Ishikawa (cell line): Measurements from ENCODE around the gene KSR2.

ENCODE experiments used
- CEBPB ChIP-seq: IDR thresholded peaks from 2 replicates; pipeline ENCODE4 v1.6.1; 2012
- CREB1 ChIP-seq: IDR thresholded peaks from 2 replicates; pipeline ENCODE4 v1.6.1; 2012; ENCODE audit warnings: low read depth
- EGR1 ChIP-seq: IDR thresholded peaks from 2 replicates; pipeline ENCODE4 v1.6.1; 2012
- EP300 ChIP-seq: IDR thresholded peaks from 2 replicates; pipeline ENCODE4 v1.6.1; 2012; ENCODE audit warnings: borderline replicate concordance
- FOXM1 ChIP-seq: IDR thresholded peaks from 2 replicates; pipeline ENCODE4 v1.6.1; 2012; ENCODE audit warnings: low read depth, borderline replicate concordance
- NFIC ChIP-seq: IDR thresholded peaks from 2 replicates; pipeline ENCODE4 v1.6.1; 2012
- RAD21 ChIP-seq: IDR thresholded peaks from 2 replicates; pipeline ENCODE4 v1.6.1; 2012; ENCODE audit warnings: low read depth
- REST ChIP-seq: IDR thresholded peaks from 2 replicates; pipeline ENCODE4 v1.6.1; 2012; ENCODE audit warnings: low read depth, mild to moderate bottlenecking
- TAF1 ChIP-seq: IDR thresholded peaks from 2 replicates; pipeline ENCODE4 v1.6.1; 2012; ENCODE audit warnings: low read depth, mild to moderate bottlenecking
- TCF12 ChIP-seq: IDR thresholded peaks from 2 replicates; pipeline ENCODE4 v1.6.1; 2012; ENCODE audit warnings: low read depth
- TEAD4 ChIP-seq: IDR thresholded peaks from 2 replicates; pipeline ENCODE4 v1.6.1; 2012
- YY1 ChIP-seq: IDR thresholded peaks from 2 replicates; pipeline ENCODE4 v1.6.1; 2012; ENCODE audit warnings: low read depth
- ZBTB7A ChIP-seq: IDR thresholded peaks from 2 replicates; pipeline ENCODE4 v1.6.1; 2012; ENCODE audit warnings: low read depth
- TF ChIP-seq, protein P1 (sequence below): IDR thresholded peaks from 2 replicates; pipeline ENCODE4 v1.6.1; 2012
- TF ChIP-seq, protein P2 (sequence below): IDR thresholded peaks from 2 replicates; pipeline ENCODE4 v1.6.1; 2012

Gene KSR2

GRCh38 chr12:117476341-117476740 lies 492.4 kb downstream of the KSR2 start:
- TF ChIP-seq REST = no peak
- no peak for TF ChIP-seq FOXM1
- no peak for TF ChIP-seq EGR1
- no peak for TF ChIP-seq YY1
- TF ChIP-seq CREB1 = no peak
- no peak for TF ChIP-seq RAD21
- TF ChIP-seq TAF1 = no peak
- TF ChIP-seq ZBTB7A = no peak
- TF ChIP-seq, protein P1, sequence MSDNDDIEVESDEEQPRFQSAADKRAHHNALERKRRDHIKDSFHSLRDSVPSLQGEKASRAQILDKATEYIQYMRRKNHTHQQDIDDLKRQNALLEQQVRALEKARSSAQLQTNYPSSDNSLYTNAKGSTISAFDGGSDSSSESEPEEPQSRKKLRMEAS = no peak
- TF ChIP-seq EP300 = no peak
- TF ChIP-seq TEAD4 = no peak
- TF ChIP-seq NFIC = no peak
- TF ChIP-seq, protein P2, sequence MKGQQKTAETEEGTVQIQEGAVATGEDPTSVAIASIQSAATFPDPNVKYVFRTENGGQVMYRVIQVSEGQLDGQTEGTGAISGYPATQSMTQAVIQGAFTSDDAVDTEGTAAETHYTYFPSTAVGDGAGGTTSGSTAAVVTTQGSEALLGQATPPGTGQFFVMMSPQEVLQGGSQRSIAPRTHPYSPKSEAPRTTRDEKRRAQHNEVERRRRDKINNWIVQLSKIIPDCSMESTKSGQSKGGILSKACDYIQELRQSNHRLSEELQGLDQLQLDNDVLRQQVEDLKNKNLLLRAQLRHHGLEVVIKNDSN = no peak
- no peak for TF ChIP-seq TCF12
- TF ChIP-seq CEBPB = no peak

DNA sequence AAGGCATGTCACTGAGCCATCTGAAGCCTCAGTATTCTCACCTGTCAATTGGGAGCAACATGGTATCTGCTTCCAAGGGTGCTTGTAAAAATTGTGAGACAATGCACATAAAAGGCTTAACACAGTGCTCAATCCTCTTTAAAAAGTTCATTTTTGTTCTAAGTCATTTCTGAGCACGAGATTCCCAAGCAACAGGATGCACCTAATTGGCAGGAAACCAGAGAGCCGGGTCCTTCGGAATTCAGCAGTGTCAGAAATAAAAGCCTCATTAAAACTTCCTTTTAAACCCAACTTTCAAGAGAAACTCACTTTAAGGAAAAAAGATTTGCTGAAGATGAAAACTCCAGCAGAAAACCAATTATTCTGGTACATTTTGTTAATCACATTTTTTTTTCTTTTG lies 494.9 kb downstream of the KSR2 start:
- TF ChIP-seq REST = no peak

DNA sequence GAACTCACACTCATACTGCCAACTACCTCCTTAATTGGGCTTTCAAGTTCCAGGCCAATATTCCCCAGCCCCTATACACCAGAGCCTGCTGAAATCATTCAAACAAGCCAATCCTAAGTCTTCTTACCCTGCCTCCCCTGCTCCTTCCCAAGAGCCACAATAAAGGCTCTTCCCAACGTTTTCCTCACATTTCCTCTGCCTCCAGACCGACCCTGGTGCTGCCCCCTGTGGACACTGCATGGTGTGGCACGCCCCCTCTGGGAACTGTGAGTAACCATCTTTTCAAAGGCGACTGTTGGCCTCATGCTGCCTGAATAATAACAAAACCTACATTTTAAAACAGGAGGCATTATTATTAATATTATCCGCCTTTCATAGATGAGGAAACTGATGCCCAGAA lies 495.8 kb downstream of the KSR2 start:
- TF ChIP-seq, protein P2 = no peak
- no peak for TF ChIP-seq NFIC
- no peak for TF ChIP-seq RAD21
- no peak for TF ChIP-seq EGR1
- no peak for TF ChIP-seq CREB1
- no peak for TF ChIP-seq TCF12
- no peak for TF ChIP-seq TAF1

- TF ChIP-seq TAF1 (no peak), CEBPB (no peak), EGR1 (no peak), EP300 (no peak), NFIC (no peak), YY1 (no peak), ZBTB7A (no peak), TCF12 (no peak), CREB1 (no peak), TEAD4 (no peak)
- TF ChIP-seq, protein P1 = 0 out of 2 replicates have a peak, but pooled peaks have one; percentile 17
- TF ChIP-seq, protein P2 = peak; percentile 52
Measured at GRCh38 chr12:117470804-117471203, 498.0 kb downstream of the KSR2 start.

- TF ChIP-seq TAF1 (no peak), YY1 (no peak)
Measured at GRCh38 chr12:117469883-117470483, 498.8 kb downstream of the KSR2 start.

GRCh38 chr12:117468016-117468415 lies 500.8 kb downstream of the KSR2 start:
- no peak for TF ChIP-seq YY1
- TF ChIP-seq FOXM1 = no peak
- TF ChIP-seq ZBTB7A = no peak
- no peak for TF ChIP-seq TEAD4
- TF ChIP-seq, protein P2 = no peak
- TF ChIP-seq CREB1 = no peak
- no peak for TF ChIP-seq CEBPB
- no peak for TF ChIP-seq NFIC
- no peak for TF ChIP-seq REST
- no peak for TF ChIP-seq TCF12
- TF ChIP-seq TAF1 = no peak
- TF ChIP-seq EGR1 = no peak
- no peak for TF ChIP-seq RAD21
- no peak for TF ChIP-seq EP300
- TF ChIP-seq, protein P1 = no peak
